Activated T-cell treated with anti-CD3 and anti-CD28 coated beads for 1 hour (primary cell): ENCODE measurements around the gene TBC1D8.

Source experiments
- DNase-seq: peaks from one replicate; pipeline ENCODE4 v3.0.0-alpha.2; 2020; ENCODE audit warnings: low read depth

Gene TBC1D8

GRCh38 chr2:101162561-101163330 is 11.6 kb upstream of the TBC1D8 start:
- no peak for DNase-seq

- DNase-seq: no peak
Observed at GRCh38 chr2:101161658-101162057, 10.5 kb upstream of the TBC1D8 start.

- no peak for DNase-seq
Observed at GRCh38 chr2:101160454-101160853, 9.3 kb upstream of the TBC1D8 start.

- DNase-seq: no peak
Observed at GRCh38 chr2:101159526-101159925, 8.3 kb upstream of the TBC1D8 start.

- DNase-seq: no peak
Observed at GRCh38 chr2:101157272-101157671, 6.1 kb upstream of the TBC1D8 start.

- DNase-seq: no peak
Observed at GRCh38 chr2:101153787-101154186, 2.6 kb upstream of the TBC1D8 start.

GRCh38 chr2:101153077-101153707 is 2.0 kb upstream of the TBC1D8 start:
- no peak for DNase-seq

GRCh38 chr2:101152272-101153076 is 1.3 kb upstream of the TBC1D8 start:
- no peak for DNase-seq

- no peak for DNase-seq
Observed at GRCh38 chr2:101151859-101152271, 683 bp upstream of the TBC1D8 start.

GRCh38 chr2:101150306-101151145 is 656 bp downstream of the TBC1D8 start:
- DNase-seq: no peak

- DNase-seq: no peak
Observed at GRCh38 chr2:101149241-101150192, 1.7 kb downstream of the TBC1D8 start.

- DNase-seq: no peak
Observed at GRCh38 chr2:101148777-101149176, 2.4 kb downstream of the TBC1D8 start.

GRCh38 chr2:101147971-101148370 is 3.2 kb downstream of the TBC1D8 start:
- no peak for DNase-seq

- DNase-seq: no peak
Observed at GRCh38 chr2:101147062-101147461, 4.1 kb downstream of the TBC1D8 start.

- no peak for DNase-seq
Observed at GRCh38 chr2:101146535-101146934, 4.6 kb downstream of the TBC1D8 start.

GRCh38 chr2:101145406-101145805 is 5.8 kb downstream of the TBC1D8 start:
- no peak for DNase-seq

- DNase-seq: no peak
Observed at GRCh38 chr2:101142163-101142562, 9.0 kb downstream of the TBC1D8 start.

- no peak for DNase-seq
Observed at GRCh38 chr2:101140978-101141655, 10.1 kb downstream of the TBC1D8 start.

GRCh38 chr2:101140237-101140636 is 10.9 kb downstream of the TBC1D8 start:
- DNase-seq: no peak

- no peak for DNase-seq
Observed at GRCh38 chr2:101139495-101139894, 11.7 kb downstream of the TBC1D8 start.
